Left hindlimb (tissue), 1 donor: ENCODE data around the gene REPS2.
A peak's percentile ranks its signal among the peaks of the same experiment; 100 is the strongest.
"Not testable (repeated sequence)": the region's sequence is repeated elsewhere in the genome, so short reads cannot be mapped to it uniquely, and the experiment has no call there.

Experiments
- DNase-seq: peaks from one replicate; pipeline ENCODE4 v3.0.0-alpha.2; 2018

The REPS2 gene

DNA sequence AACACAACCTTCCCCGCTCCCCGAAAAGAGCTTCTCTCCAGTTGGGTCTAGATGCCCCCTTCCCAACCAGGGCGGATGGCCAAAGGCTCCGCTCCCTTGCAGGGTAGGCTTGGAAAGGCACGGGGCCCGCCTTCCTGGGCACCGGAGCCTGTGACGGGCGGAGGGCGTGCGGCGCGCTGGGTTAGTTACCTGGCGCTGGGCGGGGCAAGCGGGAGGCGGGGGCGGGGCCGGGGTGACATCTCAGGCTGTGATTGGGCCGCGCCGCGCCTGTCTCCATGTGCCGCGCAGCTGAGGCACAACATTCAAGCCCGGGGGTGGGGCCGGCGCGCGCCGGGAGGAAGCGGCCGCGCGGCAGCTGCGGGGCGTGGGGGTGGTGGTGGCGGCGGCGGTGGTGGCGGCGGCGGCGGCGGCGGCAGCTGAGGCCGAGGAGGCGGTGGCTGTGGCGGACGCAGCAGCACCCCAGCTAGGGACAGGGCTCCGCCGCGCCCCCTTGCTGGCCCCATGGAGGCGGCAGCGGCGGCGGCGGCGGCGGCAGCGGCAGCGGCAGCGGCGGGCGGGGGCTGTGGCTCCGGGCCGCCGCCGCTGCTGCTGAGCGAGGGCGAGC is at the start of gene REPS2:
Gene REPS2, plus strand, starts transcription at position 298 of the 604 bp plus-strand sequence. Its CDS starts 204 bp downstream, at position 502.
- peak; percentile 85 for DNase-seq

DNA sequence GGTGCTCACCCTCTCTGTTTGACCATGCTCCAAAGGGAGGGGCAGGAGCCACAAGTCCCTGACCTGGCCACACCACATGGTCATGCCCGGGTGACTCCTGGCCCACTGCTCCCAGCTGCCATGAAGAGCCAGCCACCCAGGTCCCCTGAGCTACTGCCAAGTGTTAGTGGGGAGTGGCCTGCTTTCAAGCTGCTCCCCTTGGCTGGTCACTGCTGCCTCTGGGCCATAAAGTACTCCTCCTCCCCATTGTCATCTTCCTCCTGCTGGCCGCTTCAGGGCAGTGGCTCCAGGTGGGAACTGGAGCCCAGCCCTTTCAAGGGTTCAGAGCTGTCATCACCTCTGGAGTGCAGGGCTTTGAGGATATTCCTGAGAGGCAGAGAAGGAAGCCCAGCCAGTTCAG is 49.0 kb upstream of the REPS2 start:
- DNase-seq = no peak

DNA sequence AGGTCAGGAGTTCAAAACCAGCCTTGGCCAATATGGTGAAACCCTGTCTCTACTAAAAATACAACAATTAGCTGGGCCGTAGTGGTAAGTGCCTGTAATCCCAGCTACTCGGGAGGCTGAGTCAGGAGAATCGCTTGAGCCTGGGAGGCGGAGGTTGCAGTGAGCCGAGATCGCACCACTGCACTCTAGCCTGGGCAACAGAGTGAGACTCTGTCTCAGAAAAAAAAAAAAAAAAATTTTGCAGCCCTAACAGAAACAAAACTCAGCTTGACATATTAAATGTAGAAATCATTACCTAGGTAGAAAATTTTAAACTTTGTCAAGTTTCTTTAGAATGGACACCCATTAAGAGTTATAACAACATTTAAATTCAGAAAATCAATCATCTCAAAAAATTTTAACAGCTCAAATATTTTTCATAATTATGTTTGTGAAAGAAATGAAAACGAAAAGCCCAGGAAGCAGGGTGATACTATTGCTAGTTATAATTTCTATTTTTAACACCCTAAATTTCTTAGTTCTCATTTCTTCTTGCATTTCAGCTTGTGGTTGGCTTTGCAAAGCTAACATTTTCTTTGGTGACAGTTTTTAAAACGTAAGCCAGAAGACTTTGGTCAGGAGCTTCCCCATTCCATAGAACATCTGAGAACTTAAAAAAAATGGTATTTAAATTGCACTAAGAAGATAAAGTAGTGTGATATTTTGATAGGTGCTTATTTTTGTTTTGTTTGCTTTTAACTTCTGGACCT is 43.0 kb upstream of the REPS2 start:
- no peak for DNase-seq

DNA sequence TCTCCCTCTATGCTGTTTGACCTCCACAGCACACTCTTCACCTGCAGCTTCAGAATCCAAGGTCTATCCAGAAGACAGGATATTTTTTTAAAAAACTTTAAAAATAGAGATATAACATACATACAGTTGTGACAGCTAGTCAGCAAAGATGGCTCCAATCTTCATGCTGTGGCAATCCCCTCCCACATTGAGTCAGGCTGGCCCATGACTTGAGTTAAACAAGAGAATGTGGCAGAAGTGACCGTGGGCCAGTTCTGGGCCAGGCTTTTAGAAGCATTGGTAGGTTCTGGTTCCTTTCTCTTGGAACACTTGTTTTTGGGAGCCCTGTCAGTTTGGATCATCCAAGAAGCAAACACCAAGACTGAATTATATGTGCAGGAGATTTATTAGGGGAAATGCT is 36.1 kb upstream of the REPS2 start:
- no peak for DNase-seq

DNA sequence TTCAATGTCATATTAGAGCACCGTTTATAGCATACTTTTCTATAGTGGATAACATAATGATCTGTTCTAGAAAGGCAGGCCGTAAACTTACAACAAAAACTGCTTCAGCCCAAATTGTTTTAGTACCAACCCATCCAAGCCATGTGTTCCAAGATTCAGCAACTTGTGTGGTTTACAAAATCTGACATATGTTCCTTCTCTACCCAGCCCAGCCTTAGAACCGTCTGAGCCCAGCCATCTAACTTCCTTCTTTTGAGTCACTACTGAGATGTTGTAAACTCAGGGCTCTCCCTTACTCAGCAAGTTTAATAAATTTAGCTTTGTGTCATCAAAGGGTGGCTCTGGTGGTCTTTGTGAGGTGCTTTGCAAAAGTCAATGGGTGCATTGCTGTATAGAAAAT is 32.4 kb upstream of the REPS2 start:
- DNase-seq = no peak

DNA sequence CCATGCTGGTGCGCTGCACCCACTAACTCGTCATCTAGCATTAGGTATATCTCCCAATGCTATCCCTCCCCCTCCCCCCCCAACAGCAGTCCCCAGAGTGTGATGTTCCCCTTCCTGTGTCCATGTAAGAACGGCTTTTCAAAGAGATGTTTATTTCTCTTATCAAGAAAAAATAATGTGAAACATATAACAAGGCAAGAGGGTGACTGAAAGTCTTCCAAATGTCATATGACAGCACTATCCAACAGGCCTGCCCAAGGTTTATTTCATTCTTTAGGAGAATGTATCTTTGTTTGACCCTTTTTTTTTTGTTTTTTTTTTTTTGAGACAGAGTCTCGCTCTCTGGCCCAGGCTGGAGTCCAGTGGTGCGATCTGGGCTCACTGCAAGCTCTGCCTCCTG is 29.9 kb upstream of the REPS2 start:
- DNase-seq = no peak

DNA sequence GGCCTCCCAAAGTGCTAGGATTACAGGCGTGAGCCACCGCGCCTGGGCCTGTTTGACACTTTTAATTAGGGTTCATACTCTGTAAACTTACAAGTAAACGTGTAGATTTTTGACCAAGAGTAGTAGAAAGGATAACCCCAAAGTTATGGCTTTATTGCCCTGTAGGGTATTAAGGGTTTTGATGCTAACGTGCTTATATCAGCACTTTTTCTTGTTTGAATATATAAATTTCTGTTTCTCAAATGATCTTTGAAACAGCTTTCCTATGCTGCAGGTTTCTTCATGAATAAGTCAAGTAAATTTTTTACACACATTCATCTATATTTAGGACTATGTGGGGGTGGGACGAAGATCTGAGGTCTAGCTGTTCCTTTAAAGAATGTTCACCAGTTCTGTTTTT is 29.3 kb upstream of the REPS2 start:
- no peak for DNase-seq

DNA sequence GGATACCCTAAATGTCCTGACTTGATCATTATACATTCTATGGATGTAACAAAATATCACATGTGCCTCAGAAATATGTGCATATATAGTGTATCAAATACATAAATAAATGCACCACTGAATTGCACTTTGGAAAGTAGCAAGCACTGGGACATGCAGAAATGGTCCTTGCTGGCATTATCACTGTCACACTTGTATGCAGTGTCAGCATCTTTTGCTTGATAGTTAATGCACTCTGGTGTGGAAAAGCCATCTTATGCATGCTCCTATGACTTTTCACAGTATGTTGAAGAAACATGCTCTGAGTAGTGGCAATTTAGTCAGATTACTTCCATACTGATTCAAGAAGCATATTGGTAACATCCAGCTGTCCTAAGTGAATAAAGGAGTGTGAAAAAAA is 27.5 kb upstream of the REPS2 start:
- no peak for DNase-seq

DNA sequence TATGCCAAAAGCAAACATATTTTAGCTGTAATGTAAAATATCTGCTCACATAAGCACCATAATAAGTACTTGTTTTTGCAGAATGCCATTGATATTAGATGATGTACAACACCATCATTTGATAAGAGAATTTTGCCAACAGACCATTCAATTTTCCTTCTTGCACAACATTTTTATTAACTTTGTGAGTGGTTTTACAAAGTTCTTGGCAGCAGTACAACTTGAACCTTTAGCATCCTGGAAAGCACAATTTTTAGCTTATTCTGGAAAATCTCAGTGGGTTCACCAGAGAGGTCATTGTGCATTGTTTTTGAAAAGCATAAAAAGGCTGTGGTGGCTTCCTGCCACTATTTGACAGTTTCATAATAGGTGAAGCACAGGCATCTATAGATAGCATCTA is 26.4 kb upstream of the REPS2 start:
- DNase-seq = no peak

DNA sequence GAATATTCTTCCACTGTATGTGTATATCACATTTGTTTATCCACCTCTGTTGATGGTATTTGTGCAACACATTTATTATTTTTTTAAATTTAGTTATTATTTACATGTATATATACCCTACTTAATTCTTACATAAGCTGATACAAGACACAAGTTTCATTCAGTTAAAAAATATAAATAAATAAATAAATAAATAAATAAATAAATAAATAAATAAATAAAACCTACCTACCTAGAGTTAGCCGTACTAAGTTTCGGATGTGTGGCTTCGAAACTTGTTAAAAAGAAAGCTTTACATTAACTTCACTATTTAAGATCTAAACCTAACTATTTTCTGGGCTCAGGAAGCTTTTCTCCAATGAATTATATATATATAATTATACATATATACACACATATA is 23.3 kb upstream of the REPS2 start:
- no peak for DNase-seq

DNA sequence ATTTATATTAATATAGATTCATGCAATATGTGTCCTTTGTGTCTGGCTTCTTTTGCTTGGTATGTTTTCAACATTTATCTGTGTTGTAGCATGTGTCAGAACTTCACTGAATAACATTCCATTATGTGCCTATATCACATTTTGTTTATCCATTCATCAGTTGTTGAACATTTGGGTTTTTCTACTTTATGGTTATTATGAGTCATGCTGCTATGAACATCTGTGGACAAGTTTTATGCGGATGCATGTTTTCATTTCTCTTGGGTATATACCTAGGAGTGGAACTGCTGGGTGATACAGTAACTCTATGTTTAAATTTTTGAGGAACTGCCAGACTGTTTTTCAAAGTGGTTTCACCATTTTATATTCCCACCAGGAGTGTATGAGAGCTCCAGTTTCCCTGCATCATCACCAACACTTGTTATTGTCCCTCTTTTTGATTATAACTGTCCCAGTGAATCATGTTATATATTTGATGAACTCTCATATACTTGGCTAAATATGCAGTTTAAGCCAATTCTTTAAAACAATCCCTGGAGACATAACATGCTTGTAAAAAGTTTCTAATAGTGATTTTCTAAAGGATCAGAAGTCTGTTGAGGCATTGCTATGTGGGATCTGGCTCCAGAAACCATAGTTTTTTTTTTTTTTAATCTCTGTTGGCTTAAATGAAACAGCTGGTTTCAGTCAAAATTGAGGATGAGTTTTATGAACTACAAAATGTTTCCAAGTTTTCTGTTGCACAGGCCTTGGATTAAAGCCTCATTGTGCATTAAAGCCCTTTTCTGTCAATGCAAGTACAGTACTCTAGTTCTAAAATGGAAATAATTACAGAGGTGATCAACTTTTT is 21.6 kb upstream of the REPS2 start:
- no peak for DNase-seq

DNA sequence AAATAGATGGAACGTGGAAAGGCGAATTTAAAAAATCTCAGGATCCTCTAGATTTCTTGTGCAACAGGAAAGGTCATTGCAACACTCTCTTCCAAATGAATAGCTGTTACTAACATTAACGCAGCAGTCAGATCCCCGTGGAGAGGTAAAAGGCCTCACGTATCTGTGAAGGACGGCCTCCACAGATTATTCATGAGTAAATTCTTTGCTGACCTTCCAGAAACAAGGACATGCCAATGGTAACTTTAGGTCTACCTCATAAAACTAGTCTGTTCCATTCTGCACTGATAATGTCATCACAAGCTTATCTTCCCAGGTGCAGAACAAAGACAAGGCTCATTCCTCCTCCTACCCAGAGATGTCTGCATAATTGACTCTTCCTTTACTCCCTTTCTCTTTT is 16.1 kb upstream of the REPS2 start:
- no peak for DNase-seq

DNA sequence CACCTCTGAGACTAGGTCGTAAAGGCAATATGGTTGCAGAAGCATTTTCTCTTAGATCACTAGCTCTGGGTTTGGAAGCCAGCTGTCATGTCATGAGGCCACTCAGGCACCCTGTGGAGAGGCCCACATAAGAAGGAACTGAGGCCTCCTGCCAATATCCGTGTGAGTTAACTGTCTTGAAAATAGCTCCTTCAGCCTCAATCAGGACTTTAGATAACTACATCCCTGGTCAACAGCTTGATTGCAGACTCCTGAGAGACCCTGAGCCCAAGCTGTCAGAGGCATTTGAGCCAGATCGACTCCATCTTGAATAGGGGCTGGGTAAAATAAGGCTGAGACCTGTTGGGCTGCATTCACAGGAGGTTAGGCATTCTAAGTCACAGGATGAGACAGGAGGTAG is 15.1 kb upstream of the REPS2 start:
- no peak for DNase-seq

DNA sequence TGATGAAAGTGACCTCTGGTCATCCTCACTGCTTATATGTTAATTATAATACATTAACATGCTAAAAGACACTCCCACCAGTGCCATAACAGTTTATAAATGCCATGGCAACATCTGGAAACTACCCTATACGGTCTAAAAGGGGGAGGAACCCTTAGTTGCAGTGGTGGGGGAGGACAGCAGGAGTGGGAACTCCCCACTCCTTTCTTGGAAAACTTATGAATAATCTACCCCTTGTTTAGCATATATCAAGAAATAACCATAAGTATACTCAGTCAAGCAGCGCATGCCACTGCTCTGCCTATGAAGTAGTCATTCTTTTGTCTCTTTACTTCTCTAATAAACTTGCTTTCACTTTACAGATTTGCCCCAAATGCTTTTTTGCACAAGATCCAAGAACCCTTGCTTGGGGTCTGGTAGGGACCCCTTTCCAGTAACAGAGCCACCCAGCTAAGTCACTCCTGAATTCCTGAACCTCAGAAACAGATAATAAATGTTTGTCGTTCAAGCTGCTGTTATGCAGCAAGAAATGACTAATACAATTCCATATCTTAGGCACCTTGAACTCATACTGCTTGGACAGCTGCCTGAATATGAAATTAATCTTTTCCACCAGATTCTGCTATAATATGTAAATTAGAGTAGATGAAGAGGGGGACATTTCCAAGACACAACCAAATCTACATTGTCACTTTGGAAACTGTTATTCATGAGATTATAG is 14.4 kb upstream of the REPS2 start:
- no peak for DNase-seq

DNA sequence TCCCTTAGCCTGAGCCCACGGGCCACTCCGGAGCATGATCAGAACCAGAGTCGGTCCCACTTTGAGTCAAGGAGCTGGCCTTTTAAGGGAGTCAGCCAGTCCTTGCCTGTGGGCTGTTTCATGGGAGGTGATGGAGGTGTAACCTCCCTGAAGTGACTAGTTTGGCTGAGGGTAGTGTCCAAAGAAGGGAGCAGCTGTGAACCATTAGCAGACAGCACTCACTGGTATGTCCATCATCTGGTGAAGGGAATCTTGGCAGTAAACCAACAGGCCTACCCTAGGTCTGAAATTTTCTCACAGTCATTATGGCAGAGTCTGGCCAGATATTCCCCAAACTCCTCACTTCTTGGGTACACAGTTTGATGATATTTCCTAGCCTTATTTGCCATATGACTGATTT is 12.3 kb upstream of the REPS2 start:
- no peak for DNase-seq

DNA sequence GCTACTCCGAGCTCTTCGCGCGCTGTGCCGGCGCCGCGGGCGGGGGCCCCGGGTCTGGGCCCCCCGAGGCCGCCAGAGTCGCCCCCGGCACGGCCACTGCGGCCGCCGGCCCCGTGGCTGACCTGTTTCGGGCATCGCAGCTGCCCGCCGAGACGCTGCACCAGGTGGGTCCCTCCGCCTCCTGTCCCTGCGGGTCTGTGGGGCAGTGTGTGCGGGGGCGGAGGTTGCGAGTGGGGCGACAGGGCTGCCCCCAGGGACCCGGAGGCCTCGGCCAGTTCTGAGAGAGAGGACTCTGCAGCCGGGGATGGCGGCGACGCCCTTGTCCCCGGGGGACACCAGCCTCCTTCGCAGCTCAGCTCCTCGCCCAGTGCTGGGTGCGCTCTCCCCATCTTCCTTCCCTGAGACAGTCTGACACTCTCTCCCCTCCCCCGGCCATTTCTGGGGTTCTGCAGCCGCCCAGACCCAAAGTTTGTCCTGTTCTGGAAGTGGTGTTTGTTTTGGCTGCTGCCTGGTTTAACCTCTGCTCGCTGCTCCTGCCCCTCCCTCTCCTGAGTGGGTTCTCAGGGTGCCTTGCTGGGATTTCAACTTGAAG is 609 bp downstream of the REPS2 start:
- DNase-seq = peak; percentile 38

DNA sequence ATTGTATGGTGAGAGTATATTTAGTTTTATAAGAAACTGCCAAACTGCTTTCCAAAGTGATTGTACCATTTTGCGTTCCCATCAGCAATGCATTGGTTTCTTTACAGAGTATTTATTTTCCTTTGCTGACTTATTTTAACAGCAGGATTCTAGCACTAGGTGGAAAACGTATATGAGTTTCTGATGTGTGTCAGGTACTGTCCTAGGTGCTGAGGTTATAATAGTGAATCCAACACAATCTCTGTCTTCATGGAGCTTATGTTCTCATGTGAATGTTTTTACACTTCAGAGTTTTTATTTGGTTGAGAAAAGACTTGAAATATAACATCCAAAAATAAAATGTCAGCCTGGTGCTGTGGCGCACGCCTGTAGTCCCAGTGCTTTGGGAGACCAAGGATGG is 4.0 kb downstream of the REPS2 start:
- DNase-seq = no peak

DNA sequence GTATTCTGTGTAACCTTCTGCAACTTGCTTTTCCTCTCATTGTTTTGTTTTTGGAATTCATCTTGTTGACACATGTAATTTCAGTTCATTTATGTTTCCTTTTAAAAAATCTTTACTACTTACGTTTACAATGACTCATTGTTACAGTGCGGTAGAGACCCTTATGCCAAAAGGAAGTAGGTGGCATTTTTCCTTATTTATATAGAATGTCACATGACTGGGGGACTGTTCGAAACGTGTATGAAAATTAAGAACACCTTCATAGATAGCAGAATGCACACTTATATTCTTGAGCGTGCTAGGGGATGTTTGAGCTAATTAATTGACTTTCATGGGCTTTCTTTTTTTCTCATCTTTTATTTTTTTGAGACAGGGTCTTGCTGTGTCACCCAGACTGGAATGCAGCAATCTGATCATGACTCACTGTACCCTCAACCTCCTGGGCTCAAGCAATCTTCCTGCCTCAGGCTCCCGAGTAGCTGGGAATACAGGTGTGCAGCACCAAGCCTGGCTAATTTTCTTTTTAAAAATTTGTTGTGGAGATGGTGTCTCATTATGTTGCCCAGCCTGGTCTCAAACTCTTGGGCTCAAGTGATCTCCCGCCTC is 7.3 kb downstream of the REPS2 start:
- DNase-seq = no peak

DNA sequence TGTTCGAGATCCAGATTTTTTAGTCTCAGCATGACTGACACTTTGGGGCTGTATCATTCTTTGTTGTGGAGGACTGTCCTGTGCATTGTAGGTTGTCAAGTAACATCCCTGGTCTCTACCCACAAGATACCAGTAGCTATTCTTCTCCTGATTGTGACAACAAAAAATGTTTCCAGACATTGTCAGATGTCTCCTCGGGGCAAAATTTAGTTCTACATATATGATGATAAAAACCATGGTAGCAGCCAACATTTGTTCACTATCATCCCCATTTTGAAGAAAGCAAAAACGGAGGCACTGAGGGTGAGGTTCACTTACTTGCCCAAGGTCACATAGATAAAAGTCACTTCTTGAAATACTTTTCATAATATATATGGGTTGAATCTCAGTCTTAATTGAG is 11.3 kb downstream of the REPS2 start:
- no peak for DNase-seq

DNA sequence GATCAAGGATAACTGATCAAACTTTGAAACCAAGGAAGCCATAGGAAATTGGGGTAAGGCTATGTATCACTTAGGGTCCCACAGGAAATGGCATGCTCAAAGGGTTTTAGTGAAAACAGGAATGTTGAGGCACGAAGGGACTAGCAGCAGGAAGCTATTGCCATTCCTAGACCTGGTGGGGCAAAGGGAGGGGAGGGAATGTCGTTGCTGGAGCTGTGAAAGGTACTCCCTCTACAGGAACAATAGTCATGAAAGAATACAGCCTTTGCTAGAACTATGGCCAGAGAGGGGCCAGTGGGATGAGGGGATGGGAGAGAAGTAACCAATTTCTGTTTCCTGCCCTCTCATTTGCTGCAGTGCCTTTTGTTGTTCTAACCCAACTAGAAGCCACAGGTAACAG is 11.9 kb downstream of the REPS2 start:
- DNase-seq = no peak

DNA sequence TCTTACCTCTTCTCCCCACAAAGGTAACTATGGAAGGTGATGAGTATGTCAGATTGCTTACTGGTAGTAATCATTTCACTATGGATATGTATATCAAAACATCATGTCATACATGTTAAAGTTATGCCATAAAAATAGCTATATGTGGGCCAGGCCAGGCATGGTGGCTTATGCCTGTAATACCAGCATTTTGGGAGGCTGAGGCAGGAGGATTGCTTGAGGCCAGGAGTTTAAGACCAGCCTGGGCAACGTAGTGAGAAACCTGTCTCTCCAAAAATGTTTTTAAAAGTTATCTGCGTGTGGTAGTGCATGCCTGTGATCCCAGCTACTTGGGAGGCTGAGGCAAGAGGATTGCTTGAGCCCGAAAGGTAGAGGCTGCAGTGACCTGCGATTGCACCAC is 16.2 kb downstream of the REPS2 start:
- DNase-seq = not testable (repeated sequence)

DNA sequence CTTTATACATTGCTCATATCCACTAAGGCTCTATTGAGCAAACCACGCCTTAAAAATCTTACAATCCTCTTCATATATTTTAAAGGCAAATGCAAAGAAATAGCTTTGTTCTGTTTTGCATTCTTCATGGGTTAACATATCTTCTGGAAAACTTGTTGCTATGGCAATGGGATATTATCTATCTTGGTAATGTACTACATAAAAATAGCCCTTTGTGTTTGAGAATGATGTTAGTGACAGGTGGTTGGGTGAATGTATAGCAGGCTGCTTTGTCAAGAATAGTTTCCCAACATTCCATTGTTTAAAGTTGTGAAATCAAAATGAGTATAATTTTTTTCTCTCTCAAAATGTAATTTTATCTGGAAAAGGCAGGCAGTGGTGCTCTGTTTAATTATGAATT is 16.8 kb downstream of the REPS2 start:
- no peak for DNase-seq
